Measurements from ENCODE around the gene DOK3. TPM values are rescaled to one million over a fixed set of nuclear protein-coding genes. Genes with fewer than 3 reads are reported as not detected.

DOK3 gene
- total and polyA plus RNA-seq, 8 donors: 5.8 to 90.5 (median 7.1) TPM

DNA sequence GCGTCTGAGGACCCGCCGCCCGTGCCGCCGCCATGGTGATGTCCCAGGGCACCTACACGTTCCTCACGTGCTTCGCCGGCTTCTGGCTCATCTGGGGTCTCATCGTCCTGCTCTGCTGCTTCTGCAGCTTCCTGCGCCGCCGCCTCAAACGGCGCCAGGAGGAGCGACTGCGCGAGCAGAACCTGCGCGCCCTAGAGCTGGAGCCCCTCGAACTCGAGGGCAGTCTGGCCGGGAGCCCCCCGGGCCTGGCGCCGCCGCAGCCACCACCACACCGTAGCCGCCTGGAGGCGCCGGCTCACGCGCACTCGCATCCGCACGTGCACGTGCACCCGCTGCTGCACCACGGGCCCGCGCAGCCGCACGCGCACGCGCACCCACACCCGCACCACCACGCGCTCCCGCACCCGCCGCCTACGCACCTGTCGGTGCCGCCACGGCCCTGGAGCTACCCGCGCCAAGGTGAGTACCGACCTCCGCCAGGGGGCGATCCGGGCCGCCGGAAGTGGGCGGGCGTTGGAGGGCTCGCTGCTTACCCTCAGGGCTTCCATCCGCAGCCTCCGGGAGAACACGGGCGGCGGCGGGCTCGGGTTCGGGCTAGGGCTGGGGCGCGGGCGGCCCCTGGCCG lies 54.5 kb downstream of the DOK3 start:
- Histone ChIP-seq H3K9me3 (no peaks in the 10 kb centered on the region), H3K4me3 (peak overlapping the region; percentile 43 to 64), H3K36me3 (peaks cover 0 to 24% of the 10 kb centered on the region in 2 donors), H3K27me3 (peaks cover 0 to 42% of the 10 kb centered on the region in 2 donors), H3K27ac (peak overlapping the region; percentile 72 to 80), H3K4me1 (peaks cover 8 to 46% of the 10 kb centered on the region in 2 donors)
- peak; percentile 70 for ATAC-seq
- DNase-seq: peak; percentile 64 to 94 (median 82)
- intact Hi-C loops (cut with DNase I): loop anchor here (10.0 kb wide), 2 partner anchors 60 to 130 kb away; no protein-coding TSS in a partner anchor
- TF ChIP-seq, protein P1, sequence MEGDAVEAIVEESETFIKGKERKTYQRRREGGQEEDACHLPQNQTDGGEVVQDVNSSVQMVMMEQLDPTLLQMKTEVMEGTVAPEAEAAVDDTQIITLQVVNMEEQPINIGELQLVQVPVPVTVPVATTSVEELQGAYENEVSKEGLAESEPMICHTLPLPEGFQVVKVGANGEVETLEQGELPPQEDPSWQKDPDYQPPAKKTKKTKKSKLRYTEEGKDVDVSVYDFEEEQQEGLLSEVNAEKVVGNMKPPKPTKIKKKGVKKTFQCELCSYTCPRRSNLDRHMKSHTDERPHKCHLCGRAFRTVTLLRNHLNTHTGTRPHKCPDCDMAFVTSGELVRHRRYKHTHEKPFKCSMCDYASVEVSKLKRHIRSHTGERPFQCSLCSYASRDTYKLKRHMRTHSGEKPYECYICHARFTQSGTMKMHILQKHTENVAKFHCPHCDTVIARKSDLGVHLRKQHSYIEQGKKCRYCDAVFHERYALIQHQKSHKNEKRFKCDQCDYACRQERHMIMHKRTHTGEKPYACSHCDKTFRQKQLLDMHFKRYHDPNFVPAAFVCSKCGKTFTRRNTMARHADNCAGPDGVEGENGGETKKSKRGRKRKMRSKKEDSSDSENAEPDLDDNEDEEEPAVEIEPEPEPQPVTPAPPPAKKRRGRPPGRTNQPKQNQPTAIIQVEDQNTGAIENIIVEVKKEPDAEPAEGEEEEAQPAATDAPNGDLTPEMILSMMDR (IDR thresholded peaks at IDR 0.05): peak; percentile 61 to 71

DNA sequence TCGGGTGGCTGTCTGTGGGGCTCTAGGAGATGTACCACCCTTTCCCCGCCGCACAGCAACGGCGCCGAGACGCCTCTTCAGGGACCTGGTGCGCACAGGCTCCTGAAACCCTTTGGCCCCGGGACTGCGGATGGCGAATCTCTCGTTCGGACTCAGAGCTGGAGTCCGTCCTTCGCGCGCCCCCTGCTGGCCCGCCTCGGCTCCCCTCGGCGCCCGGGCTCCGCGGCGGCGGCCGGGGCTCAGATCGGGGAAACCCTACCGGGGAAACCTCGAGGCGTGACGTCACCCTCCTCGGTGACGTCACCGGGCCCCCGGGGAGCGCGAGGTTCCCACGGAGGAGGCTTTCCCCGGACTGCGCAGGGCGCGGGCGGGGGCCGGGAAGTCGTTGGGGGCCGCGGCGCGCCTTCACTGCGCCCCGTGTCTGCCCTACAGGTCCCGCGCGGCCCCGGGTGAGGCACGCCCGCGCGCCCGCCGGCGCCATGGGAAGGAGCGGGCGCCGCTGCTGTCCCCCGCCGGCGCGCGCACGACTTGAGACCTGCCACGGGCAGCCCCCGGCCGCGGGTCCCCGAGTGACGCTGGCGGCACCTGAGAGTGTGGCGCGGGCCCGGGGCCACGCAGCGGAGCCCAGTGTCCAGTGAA lies 55.1 kb downstream of the DOK3 start:
- Histone ChIP-seq H3K4me3 (peak overlapping the region; percentile 43 to 64), H3K36me3 (peaks cover 0 to 18% of the 10 kb centered on the region in 2 donors), H3K9me3 (no peaks in the 10 kb centered on the region), H3K27ac (peak overlapping the region; percentile 72 to 80), H3K27me3 (peaks cover 0 to 48% of the 10 kb centered on the region in 2 donors), H3K4me1 (peaks cover 8 to 46% of the 10 kb centered on the region in 2 donors)
- TF ChIP-seq, protein P1 (IDR thresholded peaks at IDR 0.05): peak; percentile 87 to 98
- DNase-seq (peak; percentile 86 to 98 (median 92)), ATAC-seq (peak; percentile 78)
- intact Hi-C loops (cut with DNase I): loop anchor here (5.0 to 10.0 kb wide), 3 partner anchors 60 to 130 kb away; no protein-coding TSS in a partner anchor

DNA sequence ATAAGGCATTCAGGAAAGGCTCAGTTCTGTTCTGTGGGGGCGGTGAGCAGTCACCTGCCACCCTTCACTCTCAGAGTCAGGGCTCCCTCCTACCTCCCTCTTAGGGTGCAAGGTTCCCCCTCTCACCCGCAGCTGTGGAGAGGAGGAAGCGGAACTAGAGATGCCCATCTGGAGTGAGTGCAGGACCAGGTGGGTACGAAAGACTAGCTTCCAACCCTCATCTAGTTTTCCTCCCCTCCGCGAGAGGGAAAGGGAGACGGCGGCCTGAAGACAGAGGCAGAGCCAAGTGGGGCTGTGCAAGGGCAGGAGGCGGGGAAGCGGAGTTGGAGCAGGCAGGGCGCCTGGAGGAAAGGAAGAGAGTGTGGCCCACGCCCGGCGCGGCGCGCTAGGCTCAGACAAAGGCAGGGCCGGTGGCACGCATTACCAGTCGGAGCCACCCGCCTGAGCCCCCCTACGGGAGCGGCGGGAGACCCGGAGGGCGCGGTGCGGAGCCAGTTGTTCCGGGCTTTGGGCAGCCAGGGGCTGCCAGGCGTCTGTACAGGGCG lies 55.7 kb downstream of the DOK3 start:
- peaks cover 0 to 13% of the 10 kb centered on the region in 2 donors for H3K36me3 ChIP-seq
- peaks cover 8 to 46% of the 10 kb centered on the region in 2 donors for H3K4me1 ChIP-seq
- ATAC-seq (peak; percentile 8), DNase-seq (peak in 1 of 4 donors; percentile 86)
- TF ChIP-seq, protein P1 (IDR thresholded peaks at IDR 0.05): no peak
- H3K9me3 ChIP-seq: no peaks in the 10 kb centered on the region
- H3K27me3 ChIP-seq: peaks cover 0 to 54% of the 10 kb centered on the region in 2 donors
- H3K27ac ChIP-seq: peak overlapping the region; percentile 21 to 80
- intact Hi-C loops (cut with DNase I): loop anchor here (5.0 to 10.0 kb wide), 3 partner anchors 59 to 129 kb away; no protein-coding TSS in a partner anchor
- peak overlapping the region; percentile 43 to 64 for H3K4me3 ChIP-seq

DNA sequence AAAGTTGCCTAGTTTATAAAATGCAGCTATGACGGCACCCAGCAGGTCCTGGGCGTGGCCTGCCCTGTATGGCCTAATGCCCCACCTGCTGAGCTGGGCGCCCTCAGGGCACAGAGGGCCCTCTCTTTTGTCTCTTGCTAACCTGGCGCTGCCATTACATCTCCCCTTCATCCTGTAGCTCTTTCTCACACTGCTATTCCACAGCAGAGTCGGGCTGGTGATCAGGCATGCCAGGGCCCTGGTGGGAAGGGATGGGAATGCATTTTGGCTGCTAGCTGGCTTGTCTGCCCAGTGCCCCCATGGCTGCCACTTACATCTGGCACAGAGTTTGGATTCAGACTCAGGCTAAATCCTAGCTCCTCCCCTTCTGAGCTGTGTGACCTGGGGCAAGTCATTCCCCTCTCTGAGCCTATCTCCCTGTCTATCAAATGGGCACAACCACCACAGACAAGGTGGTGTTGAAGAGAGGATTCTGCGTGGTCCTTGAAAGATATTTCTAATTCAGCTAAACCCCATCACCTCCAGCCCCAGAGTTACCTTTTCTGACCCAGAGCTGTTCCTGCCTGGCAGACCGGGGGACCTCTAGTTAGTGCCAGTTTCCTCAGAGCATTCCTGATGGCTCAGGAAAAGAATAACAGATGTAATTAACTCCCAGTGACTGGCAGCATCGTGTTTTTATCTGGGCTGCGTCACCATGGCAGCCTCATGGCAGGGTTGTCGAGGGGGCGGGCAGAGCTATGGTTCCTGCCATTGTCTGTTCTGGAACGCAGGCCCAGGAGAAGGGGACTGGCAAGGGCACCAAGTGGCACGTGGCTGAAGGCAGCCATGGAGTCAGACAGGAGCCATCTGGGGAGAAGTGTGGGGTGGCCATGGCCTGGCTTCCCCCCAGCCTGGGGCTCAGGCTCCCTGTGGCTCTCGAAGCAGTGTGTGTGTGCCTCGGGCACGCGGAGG lies 56.7 kb downstream of the DOK3 start:
- Histone ChIP-seq H3K27me3 (peaks cover 0 to 64% of the 10 kb centered on the region in 2 donors), H3K4me1 (peaks cover 8 to 53% of the 10 kb centered on the region in 2 donors), H3K36me3 (peaks cover 0 to 4% of the 10 kb centered on the region in 2 donors), H3K9me3 (no peaks in the 10 kb centered on the region), H3K27ac (no peak overlapping the region), H3K4me3 (no peak overlapping the region)
- DNase-seq (no peak), ATAC-seq (no peak)
- intact Hi-C loops (cut with DNase I): loop anchor here (5.0 to 10.0 kb wide), 3 partner anchors 58 to 128 kb away; no protein-coding TSS in a partner anchor
- TF ChIP-seq, protein P1 (IDR thresholded peaks at IDR 0.05): no peak

Other genes with a start within 250 kb of the DOK3 start
- gene RAB24, start 206.1 kb downstream of the DOK3 start, total RNA-seq: 10 to 100 TPM; 30.3 to 36.2 TPM
- 10 to 100 TPM; 24.2 to 39.7 (median 28.4) TPM for gene RAB24, start 206.1 kb downstream of the DOK3 start, polyA plus RNA-seq (ENCODE audit: insufficient read length in 6 of 6)
- gene PRELID1, start 206.0 kb downstream of the DOK3 start, total RNA-seq: 100 to 1,000 TPM in 1 of 2 donors, 10 to 100 TPM in 1; 87.8 to 154 TPM
- 100 to 1,000 TPM in 1 of 6 donors, 10 to 100 TPM in 5; 72.3 to 103 (median 84.8) TPM for gene PRELID1, start 206.0 kb downstream of the DOK3 start, polyA plus RNA-seq (ENCODE audit: insufficient read length in 6 of 6)
- gene MXD3, start 197.9 kb downstream of the DOK3 start, total RNA-seq: 10 to 100 TPM; 10.8 to 12.4 TPM
- gene MXD3, start 197.9 kb downstream of the DOK3 start, polyA plus RNA-seq (ENCODE audit: insufficient read length in 6 of 6): 10 to 100 TPM; 17.0 to 36.5 (median 24.4) TPM
- 100 to 1,000 TPM; 133 to 155 TPM for gene LMAN2, start 158.2 kb downstream of the DOK3 start, total RNA-seq
- 100 to 1,000 TPM; 101 to 118 (median 106) TPM for gene LMAN2, start 158.2 kb downstream of the DOK3 start, polyA plus RNA-seq (ENCODE audit: insufficient read length in 6 of 6)
- gene RGS14, start 151.9 kb downstream of the DOK3 start, total RNA-seq: 10 to 100 TPM; 14.2 to 28.2 TPM
- gene RGS14, start 151.9 kb downstream of the DOK3 start, polyA plus RNA-seq (ENCODE audit: insufficient read length in 6 of 6): 1 to 10 TPM; 4.0 to 8.5 (median 6.4) TPM
- not detected for gene SLC34A1, start 125.4 kb downstream of the DOK3 start, total RNA-seq
- 1 to 10 TPM in 1 of 6 donors, under 1 TPM in 4, not detected in 1; 0.18 to 1.7 (median 0.36) TPM for gene SLC34A1, start 125.4 kb downstream of the DOK3 start, polyA plus RNA-seq (ENCODE audit: insufficient read length in 6 of 6)
- gene PFN3, start 109.2 kb downstream of the DOK3 start, total RNA-seq: not detected
- gene PFN3, start 109.2 kb downstream of the DOK3 start, polyA plus RNA-seq (ENCODE audit: insufficient read length in 6 of 6): not detected
- gene F12, start 100.3 kb downstream of the DOK3 start, total RNA-seq: 1 to 10 TPM in 1 of 2 donors, under 1 TPM in 1; 0.63 to 1.1 TPM
- gene F12, start 100.3 kb downstream of the DOK3 start, polyA plus RNA-seq (ENCODE audit: insufficient read length in 6 of 6): under 1 TPM in 5 of 6 donors, not detected in 1; 0.20 to 0.37 (median 0.31) TPM
- gene GRK6, start 83.2 kb downstream of the DOK3 start, total RNA-seq: 10 to 100 TPM; 32.3 to 57.1 TPM
- gene GRK6, start 83.2 kb downstream of the DOK3 start, polyA plus RNA-seq (ENCODE audit: insufficient read length in 6 of 6): 10 to 100 TPM; 15.7 to 26.0 (median 23.6) TPM
- gene PRR7, start 63.0 kb downstream of the DOK3 start, total RNA-seq: 1 to 10 TPM; 2.7 to 4.1 TPM
- 1 to 10 TPM in 2 of 6 donors, under 1 TPM in 4; 0.30 to 1.5 (median 0.76) TPM for gene PRR7, start 63.0 kb downstream of the DOK3 start, polyA plus RNA-seq (ENCODE audit: insufficient read length in 6 of 6)
- gene DBN1, start 36.2 kb downstream of the DOK3 start, total RNA-seq: 10 to 100 TPM; 43.2 to 83.1 TPM
- gene DBN1, start 36.2 kb downstream of the DOK3 start, polyA plus RNA-seq (ENCODE audit: insufficient read length in 6 of 6): 100 to 1,000 TPM; 134 to 207 (median 165) TPM
- gene PDLIM7, start 12.2 kb downstream of the DOK3 start, total RNA-seq: 100 to 1,000 TPM; 107 to 141 TPM
- gene PDLIM7, start 12.2 kb downstream of the DOK3 start, polyA plus RNA-seq (ENCODE audit: insufficient read length in 6 of 6): 100 to 1,000 TPM in 1 of 6 donors, 10 to 100 TPM in 5; 60.9 to 115 (median 82.3) TPM
- 10 to 100 TPM; 65.9 to 86.7 TPM for gene DDX41, start 7.1 kb upstream of the DOK3 start, total RNA-seq
- gene DDX41, start 7.1 kb upstream of the DOK3 start, polyA plus RNA-seq (ENCODE audit: insufficient read length in 6 of 6): 10 to 100 TPM; 77.1 to 90.2 (median 81.9) TPM
- gene FAM193B, start 44.7 kb upstream of the DOK3 start, total RNA-seq: 10 to 100 TPM; 64.3 to 73.9 TPM
- gene FAM193B, start 44.7 kb upstream of the DOK3 start, polyA plus RNA-seq (ENCODE audit: insufficient read length in 6 of 6): 100 to 1,000 TPM in 3 of 6 donors, 10 to 100 TPM in 3; 82.5 to 112 (median 101) TPM
- 100 to 1,000 TPM; 200 to 221 TPM for gene TMED9, start 82.4 kb upstream of the DOK3 start, total RNA-seq
- 100 to 1,000 TPM; 120 to 149 (median 134) TPM for gene TMED9, start 82.4 kb upstream of the DOK3 start, polyA plus RNA-seq (ENCODE audit: insufficient read length in 6 of 6)
- 10 to 100 TPM; 23.8 to 26.6 TPM for gene B4GALT7, start 90.3 kb upstream of the DOK3 start, total RNA-seq
- 10 to 100 TPM; 19.8 to 27.4 (median 22.0) TPM for gene B4GALT7, start 90.3 kb upstream of the DOK3 start, polyA plus RNA-seq (ENCODE audit: insufficient read length in 6 of 6)